Smooth muscle cell (in vitro differentiated cells): Measurements from ENCODE around the gene MSI2. TPM values are rescaled to one million over a fixed set of nuclear protein-coding genes. Genes with fewer than 3 reads are reported as not detected.

Source experiments
- DNase-seq: peaks from one replicate; lab custom pipeline; 2025; ENCODE audit not compliant: unreplicated experiment; lab: John Stamatoyannopoulos, UW
- H2AFZ ChIP-seq: fragments of 200-600 bp; sonication (generic); 2 replicates; pipeline ENCODE4 v1.6.0; 2016; ENCODE audit warnings: antibody characterized with exemption, low read depth, mild to moderate bottlenecking
- H3F3A ChIP-seq: fragments of 200-600 bp; sonication (generic); 2 replicates; pipeline ENCODE4 v1.6.0; 2017; ENCODE audit warnings: antibody characterized with exemption, low read depth
- H3K27ac ChIP-seq: fragments of 200-600 bp; sonication (generic); 2 replicates; pipeline ENCODE4 v1.5.1; 2016; ENCODE audit warnings: low read depth, mild to moderate bottlenecking
- H3K27me3 ChIP-seq: fragments of 200-600 bp; sonication (generic); 2 replicates; pipeline ENCODE4 v1.6.1; 2016; ENCODE audit warnings: low read depth, mild to moderate bottlenecking
- H3K36me3 ChIP-seq: fragments of 200-600 bp; sonication (generic); 2 replicates; pipeline ENCODE4 v1.5.1; 2016; ENCODE audit warnings: low read depth
- H3K4me1 ChIP-seq: fragments of 200-600 bp; sonication (generic); 2 replicates; pipeline ENCODE4 v1.5.1; 2016; ENCODE audit warnings: low read depth
- H3K4me2 ChIP-seq: fragments of 200-600 bp; sonication (generic); 2 replicates; pipeline ENCODE4 v1.6.0; 2016; ENCODE audit warnings: mild to moderate bottlenecking
- H3K4me3 ChIP-seq: fragments of 200-600 bp; sonication (generic); 2 replicates; pipeline ENCODE4 v1.5.1; 2016; ENCODE audit warnings: mild to moderate bottlenecking
- H3K79me2 ChIP-seq: fragments of 200-600 bp; sonication (generic); 2 replicates; pipeline ENCODE4 v1.6.0; 2016; ENCODE audit warnings: low read depth, mild to moderate bottlenecking
- H3K9ac ChIP-seq: fragments of 200-600 bp; sonication (generic); 2 replicates; pipeline ENCODE4 v1.6.0; 2016; ENCODE audit warnings: low read depth
- H3K9me3 ChIP-seq: fragments of 200-600 bp; sonication (generic); replicated peaks from 2 replicates; pipeline ENCODE4 v1.5.1; 2016; ENCODE audit warnings: low read depth
- H4K20me1 ChIP-seq: fragments of 200-600 bp; sonication (generic); 2 replicates; pipeline ENCODE4 v1.6.0; 2016; ENCODE audit warnings: low read depth
- WGBS: methylation state at CpG from one replicate; pipeline ENCODE4 v1.1.7; 2016; ENCODE audit warnings: low lambda C conversion rate; 5-methylcytosine and 5-hydroxymethylcytosine counted together
- polyA plus RNA-seq: library from polyadenylated mRNA; unstranded; fragments of >200 nt; fragmentation: Nextera tagmentation; extraction: Ambion mirVana; gene quantifications from 2 replicates; pipeline ENCODE4 v1.2.1, GENCODE V29; 2016
- total RNA-seq: library from RNA; depleted of rRNA; stranded (reverse); fragments of >200 nt; gene quantifications from 2 replicates; pipeline ENCODE4 v1.2.3, GENCODE V29; 2014
- TF ChIP-seq, protein P1 (sequence below): fragments of 200-600 bp; sonication (generic); IDR thresholded peaks from 2 replicates; pipeline ENCODE4 v1.5.1; 2017; ENCODE audit warnings: borderline replicate concordance, mild to moderate bottlenecking, antibody characterized with exemption; ENCODE audit not compliant: insufficient read depth, poor library complexity, severe bottlenecking

Gene MSI2
- total and polyA plus RNA-seq, 2 experiments from 2014 or later, result 5.7 to 36.5 TPM

DNA sequence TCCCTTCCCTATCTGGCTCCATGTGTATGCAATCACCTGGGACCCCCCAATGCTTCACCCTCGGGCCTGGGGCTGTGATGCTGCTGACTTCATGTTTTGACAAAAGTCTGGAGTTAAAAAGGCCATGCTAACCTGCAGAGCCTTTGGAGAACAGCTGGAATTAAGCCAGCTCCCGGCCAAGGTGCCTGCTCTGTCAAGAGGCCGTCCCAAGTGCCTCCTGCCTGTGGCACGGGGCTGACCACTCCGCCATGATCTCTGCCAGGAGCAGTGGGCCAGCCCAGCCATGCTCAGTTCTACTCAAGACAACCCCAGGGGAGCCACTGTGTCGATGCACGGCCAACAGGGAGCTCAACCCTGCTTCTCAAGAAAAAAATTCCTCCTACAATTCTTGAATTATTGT lies 395.1 kb downstream of the MSI2 start:
- H2AFZ ChIP-seq, result no peak overlapping the region
- H3K4me2 ChIP-seq, result no peak overlapping the region
- H3F3A ChIP-seq, result no peaks in the 10 kb centered on the region
- H3K9ac ChIP-seq, result no peak overlapping the region
- no peak for DNase-seq
- peaks cover 12% of the 10 kb centered on the region for H3K4me1 ChIP-seq
- H3K4me3 ChIP-seq, result no peak overlapping the region
- no peaks in the 10 kb centered on the region for H3K27me3 ChIP-seq
- no peaks in the 10 kb centered on the region for H4K20me1 ChIP-seq
- TF ChIP-seq, protein P1, sequence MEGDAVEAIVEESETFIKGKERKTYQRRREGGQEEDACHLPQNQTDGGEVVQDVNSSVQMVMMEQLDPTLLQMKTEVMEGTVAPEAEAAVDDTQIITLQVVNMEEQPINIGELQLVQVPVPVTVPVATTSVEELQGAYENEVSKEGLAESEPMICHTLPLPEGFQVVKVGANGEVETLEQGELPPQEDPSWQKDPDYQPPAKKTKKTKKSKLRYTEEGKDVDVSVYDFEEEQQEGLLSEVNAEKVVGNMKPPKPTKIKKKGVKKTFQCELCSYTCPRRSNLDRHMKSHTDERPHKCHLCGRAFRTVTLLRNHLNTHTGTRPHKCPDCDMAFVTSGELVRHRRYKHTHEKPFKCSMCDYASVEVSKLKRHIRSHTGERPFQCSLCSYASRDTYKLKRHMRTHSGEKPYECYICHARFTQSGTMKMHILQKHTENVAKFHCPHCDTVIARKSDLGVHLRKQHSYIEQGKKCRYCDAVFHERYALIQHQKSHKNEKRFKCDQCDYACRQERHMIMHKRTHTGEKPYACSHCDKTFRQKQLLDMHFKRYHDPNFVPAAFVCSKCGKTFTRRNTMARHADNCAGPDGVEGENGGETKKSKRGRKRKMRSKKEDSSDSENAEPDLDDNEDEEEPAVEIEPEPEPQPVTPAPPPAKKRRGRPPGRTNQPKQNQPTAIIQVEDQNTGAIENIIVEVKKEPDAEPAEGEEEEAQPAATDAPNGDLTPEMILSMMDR, result no peak
- H3K36me3 ChIP-seq, result no peaks in the 10 kb centered on the region
- 97% methylated on average over 7 of the region's 7 CpGs for WGBS
- no peak overlapping the region for H3K27ac ChIP-seq
- H3K79me2 ChIP-seq, result no peaks in the 10 kb centered on the region
- no peaks in the 10 kb centered on the region for H3K9me3 ChIP-seq

DNA sequence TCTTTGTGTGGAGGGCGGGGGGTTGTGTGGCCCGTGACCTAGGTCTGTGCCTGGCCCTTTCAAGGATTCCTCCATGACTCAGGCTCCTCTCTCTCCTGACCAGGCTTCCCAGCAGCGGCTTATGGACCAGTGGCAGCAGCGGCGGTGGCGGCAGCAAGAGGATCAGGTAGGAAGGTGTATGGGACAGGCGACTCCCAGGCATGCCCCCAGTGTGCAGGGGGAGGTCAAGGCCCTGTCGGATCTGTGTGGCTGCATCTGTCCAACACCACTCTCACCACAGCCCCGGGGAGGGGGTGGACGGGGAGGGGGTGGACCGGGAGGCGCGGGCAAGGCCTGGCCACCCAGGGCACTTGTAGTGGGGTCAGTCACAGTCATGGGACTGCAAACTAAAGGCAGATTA lies 395.7 kb downstream of the MSI2 start:
- no peaks in the 10 kb centered on the region for H3F3A ChIP-seq
- no peaks in the 10 kb centered on the region for H3K9me3 ChIP-seq
- no peaks in the 10 kb centered on the region for H3K79me2 ChIP-seq
- no peak overlapping the region for H2AFZ ChIP-seq
- TF ChIP-seq, protein P1, result no peak
- no peak overlapping the region for H3K4me3 ChIP-seq
- WGBS, result 98% methylated on average over 13 of the region's 13 CpGs
- no peak overlapping the region for H3K9ac ChIP-seq
- no peaks in the 10 kb centered on the region for H4K20me1 ChIP-seq
- H3K27me3 ChIP-seq, result no peaks in the 10 kb centered on the region
- H3K4me1 ChIP-seq, result peaks cover 12% of the 10 kb centered on the region
- DNase-seq, result no peak
- H3K4me2 ChIP-seq, result no peak overlapping the region
- no peak overlapping the region for H3K27ac ChIP-seq
- no peaks in the 10 kb centered on the region for H3K36me3 ChIP-seq

DNA sequence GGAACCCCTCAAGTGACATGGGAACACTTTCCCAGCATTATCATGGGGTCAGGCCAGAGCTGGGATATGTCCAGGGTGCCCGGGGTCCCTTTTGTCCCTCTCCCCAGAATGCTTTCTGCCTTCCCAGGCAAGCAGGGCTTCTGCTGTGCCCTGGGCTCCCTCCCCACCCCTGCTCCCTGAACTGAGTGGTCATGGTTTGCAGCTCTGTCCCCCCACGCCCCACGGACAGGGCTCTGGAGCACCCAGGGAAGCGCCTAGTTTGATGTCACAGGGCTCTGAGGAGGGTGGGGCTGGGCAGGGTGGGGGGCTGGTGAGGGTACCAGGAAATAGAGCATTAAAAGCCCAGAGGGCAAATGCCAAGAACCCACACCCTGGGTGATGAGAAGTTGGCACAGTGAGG lies 396.5 kb downstream of the MSI2 start:
- H4K20me1 ChIP-seq, result no peaks in the 10 kb centered on the region
- H3K27me3 ChIP-seq, result no peaks in the 10 kb centered on the region
- H3K27ac ChIP-seq, result no peak overlapping the region
- H3K4me1 ChIP-seq, result peaks cover 12% of the 10 kb centered on the region
- no peak overlapping the region for H3K4me2 ChIP-seq
- H3K9me3 ChIP-seq, result no peaks in the 10 kb centered on the region
- H3K4me3 ChIP-seq, result no peak overlapping the region
- no peak for DNase-seq
- H2AFZ ChIP-seq, result no peak overlapping the region
- TF ChIP-seq, protein P1, result no peak
- 100% methylated on average over 4 of the region's 4 CpGs for WGBS
- H3K9ac ChIP-seq, result no peak overlapping the region
- H3K79me2 ChIP-seq, result no peaks in the 10 kb centered on the region
- H3K36me3 ChIP-seq, result no peaks in the 10 kb centered on the region
- no peaks in the 10 kb centered on the region for H3F3A ChIP-seq

DNA sequence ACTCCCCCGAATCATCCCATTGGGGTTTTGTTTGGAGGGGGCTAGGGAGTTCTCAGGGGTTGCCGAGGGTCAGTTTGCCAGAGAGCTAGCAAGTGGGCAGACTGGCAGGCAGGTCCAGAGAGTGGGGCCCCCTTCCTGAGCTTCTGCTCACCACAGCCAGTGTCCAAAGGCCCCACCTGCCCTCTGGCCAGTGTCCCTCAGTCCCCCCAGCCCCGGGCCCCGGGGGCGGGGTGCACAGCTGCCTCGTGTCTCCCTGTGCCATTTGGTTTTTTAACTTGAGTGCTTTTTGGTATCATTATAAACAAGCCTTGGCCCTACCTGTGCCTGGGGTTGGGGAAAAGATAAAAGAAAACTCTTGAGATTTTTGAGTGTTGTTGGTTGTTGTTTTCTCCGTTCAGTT lies 397.0 kb downstream of the MSI2 start:
- Histone ChIP-seq H3K4me1 (peaks cover 12% of the 10 kb centered on the region), H3K4me2 (no peak overlapping the region), H3K36me3 (no peaks in the 10 kb centered on the region), H3F3A (no peaks in the 10 kb centered on the region), H3K79me2 (no peaks in the 10 kb centered on the region), H4K20me1 (no peaks in the 10 kb centered on the region), H3K9me3 (no peaks in the 10 kb centered on the region), H3K4me3 (no peak overlapping the region), H3K27ac (no peak overlapping the region), H3K27me3 (no peaks in the 10 kb centered on the region), H3K9ac (no peak overlapping the region), H2AFZ (no peak overlapping the region)
- DNase-seq, result no peak
- WGBS, result 88% methylated on average over 7 of the region's 7 CpGs
- TF ChIP-seq, protein P1, result no peak
